OCI-LY1 (cell line): ENCODE data around the gene ANKS4B.

Experiments used
- CTCF ChIP-seq: fragments of 200-600 bp; sonication (generic), shearing (Covaris generic); IDR thresholded peaks from 2 replicates; pipeline ENCODE4 v1.5.1; 2017; ENCODE audit warnings: mild to moderate bottlenecking, antibody characterized with exemption, low read length, moderate library complexity, mixed read lengths
- EZH2 ChIP-seq: fragments of 200-600 bp; sonication (generic), shearing (Covaris generic); IDR thresholded peaks from 2 replicates; pipeline ENCODE4 v1.8.0; 2017; ENCODE audit warnings: borderline replicate concordance, mixed run types, mild to moderate bottlenecking, antibody characterized with exemption, low read length, moderate library complexity, mixed read lengths

- TF ChIP-seq CTCF = no peak
- TF ChIP-seq EZH2 = no peak
Measured at GRCh38 chr16:21199607-21200218, 33.8 kb upstream of the ANKS4B start.
